Ramos (cell line): Measurements from ENCODE around the gene NRG3.
"Not testable (repeated sequence)": the region's sequence is repeated elsewhere in the genome, so short reads cannot be mapped to it uniquely, and the experiment has no call there.

ENCODE experiments used
- in situ Hi-C: fragments of 300-500 bp; cut with MboI; formaldehyde crosslinking; loops from one replicate; pipeline ENCODE4 v1.14.3; 2022; ENCODE audit warnings: low sequenced_read_pairs; ENCODE audit not compliant: unreplicated experiment

NRG3 gene

DNA sequence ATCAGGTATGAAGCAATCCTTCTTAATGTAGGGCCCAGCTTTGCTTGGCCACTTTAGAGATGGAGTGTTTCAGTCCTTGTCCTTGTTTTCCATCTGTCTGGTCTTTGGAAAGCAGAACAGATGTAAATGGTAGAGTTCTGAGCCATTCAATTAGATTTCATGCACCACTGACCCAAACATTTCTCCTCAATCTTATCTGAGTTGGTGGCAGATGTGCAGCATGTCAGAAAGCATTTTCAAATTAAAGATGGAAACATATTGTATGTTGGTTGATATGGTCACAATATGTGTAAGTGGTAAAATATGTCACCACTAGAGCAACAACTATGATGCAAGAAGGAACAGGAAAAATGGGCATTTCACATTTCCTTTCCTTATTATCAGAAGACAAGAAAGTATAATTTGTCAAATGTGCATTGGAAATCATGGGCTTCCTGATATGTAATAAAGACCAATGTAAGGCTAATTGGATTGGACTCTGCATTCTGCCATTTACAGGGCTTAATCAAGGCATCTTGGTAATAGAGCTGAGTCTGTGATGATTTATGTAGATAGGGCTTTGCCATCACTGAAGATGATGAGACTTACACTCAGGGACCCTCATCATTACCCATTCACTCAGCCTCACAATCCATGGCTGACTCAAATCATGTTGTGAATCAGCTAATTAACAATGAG lies 750.7 kb downstream of the NRG3 start:
- in situ Hi-C loops: no loop called here

DNA sequence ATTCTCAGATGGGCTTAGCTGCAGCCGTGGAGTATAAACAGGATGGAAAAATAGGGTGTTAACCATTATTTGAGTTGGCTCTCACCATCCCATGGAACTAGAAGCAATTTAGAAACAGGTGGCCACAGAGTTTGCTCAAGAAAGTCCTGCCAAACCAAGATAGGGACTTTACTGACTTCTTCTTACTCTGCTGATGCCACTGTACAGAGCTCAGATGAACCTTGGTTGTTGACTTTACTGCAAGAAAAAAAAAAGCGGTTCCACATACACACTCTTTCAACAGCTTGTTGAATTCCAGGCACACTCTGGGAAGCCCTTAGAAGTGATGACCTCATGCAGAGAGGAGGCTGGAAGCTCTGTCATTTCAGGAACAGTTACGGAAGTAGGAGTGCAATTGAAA lies 753.4 kb downstream of the NRG3 start:
- in situ Hi-C loops: no loop called here

DNA sequence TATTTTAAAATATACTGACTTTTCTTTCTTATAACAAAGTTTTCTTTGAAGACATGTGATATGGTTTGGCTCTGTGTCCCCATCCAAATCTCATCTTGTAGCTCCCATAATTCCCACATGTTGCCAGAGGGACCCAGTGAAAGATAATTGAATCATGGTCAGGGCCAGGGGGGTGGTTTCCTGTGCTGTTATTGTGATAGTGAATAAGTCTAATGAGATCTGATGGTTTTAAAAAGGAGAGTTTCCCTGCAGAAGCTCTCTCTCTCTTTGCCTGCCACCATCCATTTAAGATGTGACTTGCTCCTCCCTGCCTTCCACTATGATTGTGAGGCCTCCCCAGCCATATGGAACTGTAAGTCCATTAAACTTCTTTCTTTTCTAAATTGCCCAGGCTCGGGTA lies 768.1 kb downstream of the NRG3 start:
- in situ Hi-C loops: no loop called here

DNA sequence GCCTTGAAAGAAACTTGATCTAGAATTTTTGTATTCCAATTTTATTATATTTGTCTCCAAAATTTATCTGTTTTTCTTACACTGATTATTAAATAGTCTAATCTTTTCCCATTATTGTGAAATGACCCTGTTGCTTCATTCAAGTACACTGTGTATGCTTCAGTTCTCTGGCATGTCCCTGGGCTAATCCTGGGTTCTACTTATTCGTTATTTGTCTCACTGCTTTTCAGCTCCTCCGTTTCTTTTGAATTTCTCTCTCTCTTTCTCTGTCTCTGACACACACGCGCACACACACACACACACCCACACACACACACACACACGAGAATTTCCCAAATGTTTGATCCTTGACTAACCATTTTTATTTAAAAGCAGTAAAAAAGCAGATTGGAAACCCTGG lies 768.6 kb downstream of the NRG3 start:
- in situ Hi-C loops: no loop called here

DNA sequence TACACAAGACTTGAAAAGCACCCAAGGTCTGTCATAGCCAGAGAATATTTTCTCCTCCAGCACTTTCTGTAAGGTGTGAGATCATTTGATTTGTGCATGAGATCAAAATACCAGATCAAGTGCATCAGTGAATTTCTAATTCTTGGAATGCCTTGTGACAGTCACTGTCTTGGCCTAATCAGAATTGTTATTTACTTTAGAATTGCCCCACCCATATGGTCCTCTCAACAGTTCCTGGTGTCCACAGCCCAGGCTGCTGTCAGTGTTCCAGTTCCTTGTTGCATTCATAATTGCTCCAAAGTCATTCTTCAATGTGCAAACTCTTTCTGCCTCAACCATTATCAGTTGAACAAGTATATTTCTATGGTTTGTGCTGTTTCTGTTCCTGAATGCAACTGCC lies 770.2 kb downstream of the NRG3 start:
- in situ Hi-C loops: no loop called here

DNA sequence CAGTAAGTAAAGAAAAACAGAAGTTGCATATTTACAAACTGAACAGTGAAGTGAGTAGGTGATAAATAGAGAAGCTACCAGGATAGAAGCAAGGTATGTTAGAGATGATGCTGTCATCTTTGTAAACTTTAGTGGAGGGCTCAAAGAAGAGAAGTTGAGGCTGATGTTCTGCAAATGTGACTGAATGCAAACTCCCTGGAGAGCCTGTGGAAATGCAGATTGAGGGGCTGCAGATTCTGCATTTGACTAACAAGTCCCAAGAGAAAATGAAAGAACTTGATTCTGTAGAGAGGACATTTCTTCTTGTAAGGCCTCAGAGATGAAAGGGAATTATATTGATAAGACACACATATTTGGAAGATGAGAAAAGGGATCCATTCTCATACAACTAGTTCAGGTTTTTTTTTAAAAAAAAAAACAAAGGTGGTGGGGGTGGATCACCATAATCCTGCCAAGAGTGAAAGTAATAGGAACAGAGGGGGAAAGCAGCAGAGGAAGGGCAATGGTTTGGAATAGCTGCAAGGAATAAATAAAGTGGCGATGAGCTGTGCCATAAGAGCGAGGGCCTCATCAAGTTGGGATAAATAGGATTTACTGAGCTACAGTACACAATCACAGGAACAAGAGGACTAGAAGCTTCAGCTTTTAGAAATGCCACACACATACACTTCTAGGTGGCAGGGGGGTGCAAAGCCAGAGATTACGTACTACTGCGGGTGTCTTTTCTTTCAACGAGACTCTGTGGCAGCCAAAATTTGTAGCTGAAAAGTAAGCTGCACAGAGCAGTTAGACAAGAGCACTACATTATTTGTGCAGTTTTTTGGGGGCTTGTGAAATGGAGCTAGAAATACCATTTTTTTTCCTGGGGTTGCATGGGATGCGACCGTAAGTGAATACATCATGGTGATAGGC lies 778.5 kb downstream of the NRG3 start:
- in situ Hi-C loops: no loop called here

DNA sequence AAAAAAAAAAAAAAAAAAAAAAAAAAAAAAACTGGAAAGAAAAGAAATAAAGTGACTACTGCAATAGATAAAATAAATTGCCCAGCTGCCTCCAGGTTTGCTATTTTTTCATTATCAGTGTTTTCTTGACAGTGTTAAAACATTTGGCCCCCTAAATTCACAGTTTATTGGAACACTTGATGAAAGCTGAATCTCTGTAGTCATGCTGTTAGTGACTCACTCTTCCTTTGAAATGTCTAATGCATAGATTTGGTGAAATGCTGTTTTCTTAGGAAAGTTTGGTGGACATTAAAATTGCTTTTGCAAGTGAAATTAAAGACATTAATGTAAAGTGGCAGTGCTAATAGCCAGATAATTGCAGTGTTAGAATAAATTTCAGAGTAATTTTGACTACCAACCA lies 785.2 kb downstream of the NRG3 start:
- in situ Hi-C loops: no loop called here

DNA sequence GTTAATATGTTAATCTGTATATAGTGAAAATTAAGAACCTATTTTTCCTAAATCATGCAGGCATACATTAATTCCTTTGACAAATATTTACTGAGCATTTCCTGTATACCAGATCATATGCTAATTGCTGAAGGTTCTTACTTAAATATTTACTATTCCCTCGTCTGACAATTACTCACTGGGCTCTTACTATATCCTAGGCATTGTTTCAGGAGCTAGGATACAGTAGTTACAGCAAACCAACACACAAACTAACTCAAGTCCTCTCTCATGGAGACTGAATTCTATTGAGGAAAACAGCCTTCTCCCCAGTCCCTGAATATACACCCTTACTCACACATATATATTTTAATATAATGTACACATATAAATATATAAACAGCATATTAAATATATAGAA lies 786.0 kb downstream of the NRG3 start:
- in situ Hi-C loops: no loop called here

DNA sequence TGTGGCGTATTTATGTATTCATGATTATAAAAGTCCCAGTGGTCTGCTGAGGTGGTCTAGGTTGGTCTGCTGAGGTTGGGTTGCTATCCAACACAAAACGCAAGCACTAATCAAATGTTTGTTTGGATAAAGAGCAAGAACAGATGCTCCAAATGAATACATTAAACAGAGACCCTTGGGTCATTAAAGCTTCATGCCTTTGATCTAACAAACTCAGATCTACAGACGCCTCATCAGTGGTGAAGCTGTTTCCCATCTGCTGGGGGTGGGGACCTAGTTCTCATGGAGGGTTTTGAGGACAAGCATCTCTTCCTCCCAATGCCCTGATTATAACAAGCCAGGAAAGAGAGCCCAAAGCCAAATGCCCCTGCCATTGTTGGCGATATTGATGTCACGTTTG lies 786.7 kb downstream of the NRG3 start:
- in situ Hi-C loops: no loop called here

DNA sequence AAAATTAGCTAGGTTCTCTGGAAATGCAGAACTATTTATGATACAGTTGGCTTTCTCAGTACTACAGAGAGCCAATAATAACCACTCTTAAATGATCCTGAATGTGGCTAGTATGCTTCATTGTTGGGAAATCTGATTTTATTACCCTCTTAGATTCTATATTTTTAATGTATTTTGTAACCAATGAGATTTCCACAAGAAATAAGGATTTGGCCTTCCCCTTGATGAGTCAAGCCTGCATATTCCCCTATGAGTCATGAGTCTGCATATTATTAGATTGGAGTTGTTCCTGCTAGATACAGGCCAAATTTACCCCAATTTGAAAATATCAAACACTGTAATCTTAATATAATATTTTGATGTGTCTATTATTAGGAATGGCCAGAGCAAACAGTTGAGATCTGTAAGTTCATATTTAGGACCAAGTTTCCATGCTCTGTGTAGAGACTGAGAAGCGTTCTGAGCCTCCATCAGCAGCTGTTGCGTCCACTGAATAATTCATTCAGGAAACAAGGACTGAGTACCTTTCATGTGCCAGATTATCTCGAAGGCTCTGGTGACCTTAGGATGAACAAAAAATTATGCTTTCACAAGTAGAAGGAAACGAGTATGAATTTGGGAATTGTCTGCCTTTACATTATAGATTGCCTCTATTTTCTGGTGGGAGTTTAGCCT lies 793.4 kb downstream of the NRG3 start:
- in situ Hi-C loops: no loop called here

DNA sequence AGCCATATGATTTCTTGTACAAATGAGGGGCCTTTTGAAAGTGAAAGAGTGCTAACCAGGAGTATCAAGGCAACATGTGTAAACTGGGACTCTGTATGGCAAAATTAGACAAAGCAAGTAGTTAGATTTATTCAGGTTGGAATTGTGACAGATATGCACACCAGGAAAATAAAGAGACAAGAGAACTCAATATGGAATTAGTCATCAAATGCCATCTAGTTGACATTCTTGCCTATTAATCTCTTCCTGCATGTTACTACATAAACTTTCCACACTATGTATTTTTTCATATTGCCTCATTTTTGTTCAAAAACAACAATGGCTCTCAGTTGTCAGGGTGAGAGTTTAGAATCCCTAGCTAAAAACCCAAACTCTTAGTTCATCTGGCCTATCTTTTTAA lies 799.0 kb downstream of the NRG3 start:
- in situ Hi-C loops: no loop called here

DNA sequence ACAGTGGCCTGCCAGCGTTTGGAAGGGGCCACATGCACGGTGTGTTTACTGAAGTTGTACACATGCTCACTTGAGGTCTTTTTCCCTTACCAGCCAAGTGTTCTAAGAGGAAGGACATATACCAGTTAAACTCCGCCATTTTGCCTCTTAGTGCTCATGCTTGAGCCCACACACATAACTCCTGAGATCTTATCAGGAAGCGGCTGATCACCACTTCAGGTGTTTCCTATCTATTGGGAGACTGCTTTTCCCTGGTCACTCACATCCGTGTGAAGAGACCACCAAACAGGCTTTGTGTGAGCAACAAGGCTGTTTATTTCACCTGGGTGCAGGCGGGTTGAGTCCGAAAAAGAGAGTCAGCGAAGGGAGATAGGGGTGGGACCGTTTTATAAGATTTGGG lies 802.9 kb downstream of the NRG3 start:
- in situ Hi-C loops: not testable (repeated sequence)

DNA sequence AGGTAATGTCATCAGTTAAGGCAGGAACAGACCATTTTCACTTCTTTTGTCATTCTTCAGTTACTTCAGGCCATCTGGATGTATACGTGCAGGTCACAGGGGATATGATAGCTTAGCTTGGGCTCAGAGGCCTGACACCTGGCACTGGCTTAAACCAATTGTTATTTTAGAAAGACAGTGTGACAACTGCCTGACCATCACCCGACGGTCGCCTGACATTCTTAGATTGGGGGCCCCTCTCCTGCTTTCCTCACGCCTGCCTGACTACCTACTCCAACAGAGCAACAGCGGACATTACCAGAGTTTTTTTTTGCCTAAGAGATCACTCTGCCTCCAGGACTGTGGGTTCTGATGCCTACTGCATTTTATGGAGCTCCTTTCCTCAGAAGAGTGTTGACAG lies 803.5 kb downstream of the NRG3 start:
- in situ Hi-C loops: not testable (repeated sequence)

DNA sequence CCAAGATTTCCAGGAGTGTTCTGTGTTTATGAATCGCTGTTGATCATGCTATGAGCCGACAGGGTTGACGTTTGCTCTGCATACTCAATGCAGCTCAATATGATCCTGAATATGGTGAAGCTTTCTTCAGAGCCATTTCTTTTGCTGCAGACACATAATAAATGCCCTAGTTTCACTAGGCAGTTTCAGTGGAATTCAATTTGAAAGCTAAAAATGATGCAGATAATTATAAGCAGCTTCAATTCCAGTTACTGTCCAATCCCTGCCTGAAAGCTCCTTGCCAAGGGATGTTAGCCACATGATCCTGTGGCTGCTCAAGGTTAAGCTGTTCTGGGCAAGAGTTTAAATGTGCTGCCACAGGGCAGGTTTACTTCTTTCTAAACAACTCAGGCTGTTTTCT lies 805.6 kb downstream of the NRG3 start:
- in situ Hi-C loops: no loop called here

DNA sequence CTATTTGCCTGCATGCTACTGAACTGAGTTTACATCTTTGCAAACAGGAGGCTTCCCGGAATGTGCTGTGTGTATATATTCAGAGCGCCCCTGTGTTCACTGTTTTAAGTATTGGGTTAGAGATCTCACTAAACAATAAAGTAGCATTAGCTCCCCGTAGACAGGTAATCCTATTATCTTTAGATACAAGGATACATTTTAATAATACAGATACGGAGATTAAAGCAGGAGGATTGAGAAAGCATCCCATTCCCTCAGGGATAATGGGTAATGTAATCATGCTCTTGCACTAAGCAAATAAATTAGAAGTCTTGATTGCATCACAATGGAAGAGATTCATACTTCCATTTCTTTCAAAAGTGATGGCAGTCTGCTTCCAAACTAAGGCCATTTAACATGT lies 809.0 kb downstream of the NRG3 start:
- in situ Hi-C loops: no loop called here

DNA sequence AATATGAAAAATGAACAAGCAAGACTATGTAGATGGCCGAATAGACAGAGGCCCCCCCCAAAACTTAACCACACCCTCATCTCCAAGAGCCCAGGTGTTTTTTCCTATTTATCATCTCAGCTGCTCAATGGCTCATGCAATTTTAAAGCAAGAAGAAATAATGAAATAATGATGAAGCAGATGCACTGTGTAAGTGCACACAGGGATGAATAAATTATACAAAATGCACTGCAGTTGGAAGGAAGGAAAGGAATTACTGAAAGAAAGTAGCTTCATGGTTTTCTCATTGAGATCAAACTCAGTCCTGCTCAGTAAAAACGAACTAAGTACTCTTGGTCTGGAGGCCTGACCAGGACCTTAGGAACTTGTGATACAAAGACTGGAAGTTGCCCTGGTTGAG lies 810.1 kb downstream of the NRG3 start:
- in situ Hi-C loops: no loop called here

DNA sequence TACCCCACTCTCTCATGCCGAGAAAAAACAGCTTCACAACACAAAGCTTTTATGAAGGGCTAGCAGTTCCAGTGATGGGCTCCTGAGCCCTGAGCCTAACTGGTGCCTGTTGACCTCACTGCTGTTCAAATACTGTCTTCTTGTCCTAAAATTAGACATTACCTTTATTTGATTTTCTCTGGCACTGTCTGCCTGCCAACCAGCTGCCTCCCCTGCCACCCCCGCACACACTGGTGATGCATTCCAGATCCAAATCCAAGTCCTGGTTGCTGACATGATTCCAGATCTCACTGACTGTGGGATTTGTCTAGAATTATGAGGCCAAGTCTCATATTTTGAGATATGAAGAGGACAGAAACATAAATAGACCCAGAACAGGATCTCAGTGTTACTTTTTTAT lies 816.2 kb downstream of the NRG3 start:
- in situ Hi-C loops: no loop called here

DNA sequence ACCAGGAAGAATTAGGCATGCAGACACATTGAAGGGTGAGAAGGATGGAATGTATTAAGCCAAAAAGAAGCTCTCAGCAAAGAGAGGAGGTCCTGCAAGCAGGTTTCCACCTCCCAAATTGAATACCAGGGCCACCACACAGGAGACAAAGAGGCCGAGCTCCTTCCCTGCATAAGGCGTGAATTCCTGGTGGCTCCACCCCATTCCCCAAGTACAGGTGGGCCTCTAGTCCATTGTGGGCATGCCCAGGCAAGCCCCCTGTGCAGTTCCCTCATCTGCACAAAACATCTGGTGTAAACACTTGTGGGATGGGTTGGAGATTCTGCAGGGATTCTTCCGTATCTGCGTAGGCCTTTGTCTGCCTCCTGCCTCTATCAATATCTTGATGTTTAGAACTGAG lies 817.5 kb downstream of the NRG3 start:
- in situ Hi-C loops: no loop called here

DNA sequence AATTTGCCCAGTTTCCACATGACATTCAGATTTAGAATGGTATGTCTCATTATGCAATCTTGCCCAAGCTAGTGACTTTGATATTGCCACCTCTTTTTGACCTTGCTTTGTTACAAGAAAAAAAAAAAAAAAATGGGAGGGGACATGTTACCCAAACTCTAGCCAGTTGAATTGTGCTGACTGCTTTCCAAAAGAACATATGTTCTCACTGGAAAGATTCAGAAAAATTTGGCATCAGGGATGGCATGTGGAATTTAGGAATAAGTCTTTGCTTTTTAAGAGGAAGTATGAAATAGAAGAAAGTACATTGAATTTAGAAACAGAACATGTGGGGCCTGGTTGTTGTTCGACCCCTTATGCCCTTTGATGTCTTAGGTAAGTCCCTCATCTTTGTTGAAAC lies 846.8 kb downstream of the NRG3 start:
- in situ Hi-C loops: no loop called here

DNA sequence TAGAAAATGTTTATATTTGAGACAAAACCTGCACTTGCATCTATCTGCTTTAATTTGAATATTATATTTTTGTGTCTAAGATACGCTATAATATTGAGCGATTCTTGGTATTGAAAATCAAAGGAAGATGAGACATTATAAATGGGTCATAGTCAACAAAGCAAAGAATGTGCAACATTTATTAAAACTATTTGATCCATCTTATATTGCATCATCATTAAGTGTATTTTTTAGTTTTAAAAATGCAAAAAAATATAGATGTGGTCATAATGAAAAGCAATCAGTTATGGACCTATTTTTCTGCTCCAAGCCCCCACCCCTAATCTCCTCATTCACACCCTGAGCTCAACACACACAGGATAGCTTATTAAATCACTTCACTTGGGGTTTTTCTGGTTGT lies 847.3 kb downstream of the NRG3 start:
- in situ Hi-C loops: no loop called here

DNA sequence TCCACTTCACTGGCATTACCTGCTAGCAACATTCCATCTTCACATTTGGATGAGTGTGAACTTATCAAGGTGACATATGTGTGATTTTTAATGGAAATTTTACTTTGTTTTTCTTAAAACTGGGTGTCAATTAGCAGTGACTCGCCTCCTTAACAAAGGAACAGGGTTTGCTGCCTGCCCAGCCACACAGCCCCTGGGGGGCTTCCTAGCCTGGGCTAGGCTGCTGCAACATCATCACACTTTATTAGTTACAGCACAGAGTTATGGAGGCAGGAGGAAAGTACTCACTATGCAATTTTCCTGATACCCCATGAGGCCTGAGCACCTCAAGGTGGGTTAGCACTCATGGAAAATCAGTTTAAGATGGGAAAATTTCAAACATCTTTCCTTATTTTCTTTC lies 861.3 kb downstream of the NRG3 start:
- in situ Hi-C loops: no loop called here
